ENCODE results near the gene TXNDC2.

The TXNDC2 gene

DNA sequence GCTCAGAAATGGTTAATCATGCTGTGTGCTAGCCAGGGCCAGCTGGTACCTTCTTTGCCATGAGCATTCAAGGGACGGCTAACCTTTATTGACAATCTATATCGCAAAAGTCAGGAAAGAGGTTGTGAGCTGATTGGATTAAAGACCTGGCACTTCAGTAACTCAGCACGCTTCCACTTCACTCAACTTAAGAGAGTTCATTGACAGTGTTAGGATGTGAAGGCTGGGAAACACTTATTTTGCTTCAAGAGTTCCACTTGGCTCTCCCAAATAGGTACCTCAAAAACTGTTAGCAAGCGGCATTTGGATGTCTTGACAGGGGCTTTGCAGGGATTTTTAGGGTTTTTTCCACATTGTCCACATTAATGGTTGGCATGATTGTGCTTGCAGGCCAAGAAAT is 25.1 kb upstream of the TXNDC2 start:
- no peak overlapping the region for H3K4me3 ChIP-seq (ENCODE audit: control insufficient read depth, low read depth, low read length)
- TF ChIP-seq, protein P1, sequence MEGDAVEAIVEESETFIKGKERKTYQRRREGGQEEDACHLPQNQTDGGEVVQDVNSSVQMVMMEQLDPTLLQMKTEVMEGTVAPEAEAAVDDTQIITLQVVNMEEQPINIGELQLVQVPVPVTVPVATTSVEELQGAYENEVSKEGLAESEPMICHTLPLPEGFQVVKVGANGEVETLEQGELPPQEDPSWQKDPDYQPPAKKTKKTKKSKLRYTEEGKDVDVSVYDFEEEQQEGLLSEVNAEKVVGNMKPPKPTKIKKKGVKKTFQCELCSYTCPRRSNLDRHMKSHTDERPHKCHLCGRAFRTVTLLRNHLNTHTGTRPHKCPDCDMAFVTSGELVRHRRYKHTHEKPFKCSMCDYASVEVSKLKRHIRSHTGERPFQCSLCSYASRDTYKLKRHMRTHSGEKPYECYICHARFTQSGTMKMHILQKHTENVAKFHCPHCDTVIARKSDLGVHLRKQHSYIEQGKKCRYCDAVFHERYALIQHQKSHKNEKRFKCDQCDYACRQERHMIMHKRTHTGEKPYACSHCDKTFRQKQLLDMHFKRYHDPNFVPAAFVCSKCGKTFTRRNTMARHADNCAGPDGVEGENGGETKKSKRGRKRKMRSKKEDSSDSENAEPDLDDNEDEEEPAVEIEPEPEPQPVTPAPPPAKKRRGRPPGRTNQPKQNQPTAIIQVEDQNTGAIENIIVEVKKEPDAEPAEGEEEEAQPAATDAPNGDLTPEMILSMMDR (IDR thresholded peaks at IDR 0.05; ENCODE audit: control insufficient read depth, insufficient read depth, low read depth, low read length, missing control alignments): no peak
- DNase-seq (ENCODE audit: low read depth): no peak

GRCh38 chr18:9861157-9861556 is 24.6 kb upstream of the TXNDC2 start:
- DNase-seq (ENCODE audit: low read depth): no peak

GRCh38 chr18:9861933-9862332 is 23.8 kb upstream of the TXNDC2 start:
- no peak overlapping the region for H3K4me3 ChIP-seq (ENCODE audit: control insufficient read depth, low read depth, low read length)
- no peak for DNase-seq (ENCODE audit: low read depth)
- TF ChIP-seq, protein P1 (IDR thresholded peaks at IDR 0.05; ENCODE audit: control insufficient read depth, insufficient read depth, low read depth, low read length, missing control alignments): no peak

More at GRCh38 chr18:9861157-9861556, 24.6 kb upstream of the TXNDC2 start:
- H3K4me3 ChIP-seq (ENCODE audit: control insufficient read depth, low read depth, low read length): no peak overlapping the region
- TF ChIP-seq, protein P1 (IDR thresholded peaks at IDR 0.05; ENCODE audit: control insufficient read depth, insufficient read depth, low read depth, low read length, missing control alignments): no peak

DNA sequence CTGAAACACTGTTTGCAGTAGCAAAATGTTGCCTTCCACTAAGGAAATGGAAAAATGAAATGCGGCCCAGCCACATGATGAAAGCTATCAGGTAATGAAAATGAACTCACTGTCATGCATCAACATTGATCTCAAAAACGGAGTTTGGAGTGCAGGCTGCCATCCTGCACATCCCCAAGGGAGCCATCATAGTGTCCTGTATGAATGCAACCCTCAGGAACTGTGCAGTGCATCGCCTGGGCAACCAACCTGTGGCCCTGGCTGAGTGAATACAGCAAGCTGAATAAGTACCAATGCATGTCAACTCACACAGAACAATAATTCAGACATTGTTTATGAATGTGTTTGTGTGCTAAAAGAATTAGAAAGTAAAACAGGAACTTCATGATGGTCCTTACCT is 23.1 kb upstream of the TXNDC2 start:
- no peak for DNase-seq (ENCODE audit: low read depth)
- H3K4me3 ChIP-seq (ENCODE audit: control insufficient read depth, low read depth, low read length): no peak overlapping the region
- TF ChIP-seq, protein P1 (IDR thresholded peaks at IDR 0.05; ENCODE audit: control insufficient read depth, insufficient read depth, low read depth, low read length, missing control alignments): no peak

GRCh38 chr18:9863282-9863681 is 22.5 kb upstream of the TXNDC2 start:
- no peak overlapping the region for H3K4me3 ChIP-seq (ENCODE audit: control insufficient read depth, low read depth, low read length)
- TF ChIP-seq, protein P1 (IDR thresholded peaks at IDR 0.05; ENCODE audit: control insufficient read depth, insufficient read depth, low read depth, low read length, missing control alignments): no peak
- DNase-seq (ENCODE audit: low read depth): no peak

- DNase-seq (ENCODE audit: low read depth): no peak
- no peak overlapping the region for H3K4me3 ChIP-seq (ENCODE audit: control insufficient read depth, low read depth, low read length)
- TF ChIP-seq, protein P1 (IDR thresholded peaks at IDR 0.05; ENCODE audit: control insufficient read depth, insufficient read depth, low read depth, low read length, missing control alignments): no peak
Measured at GRCh38 chr18:9865764-9866490, 19.8 kb upstream of the TXNDC2 start.

Data from AG09309 (cell line).